ENCODE data around the gene LRCH2.

DNA sequence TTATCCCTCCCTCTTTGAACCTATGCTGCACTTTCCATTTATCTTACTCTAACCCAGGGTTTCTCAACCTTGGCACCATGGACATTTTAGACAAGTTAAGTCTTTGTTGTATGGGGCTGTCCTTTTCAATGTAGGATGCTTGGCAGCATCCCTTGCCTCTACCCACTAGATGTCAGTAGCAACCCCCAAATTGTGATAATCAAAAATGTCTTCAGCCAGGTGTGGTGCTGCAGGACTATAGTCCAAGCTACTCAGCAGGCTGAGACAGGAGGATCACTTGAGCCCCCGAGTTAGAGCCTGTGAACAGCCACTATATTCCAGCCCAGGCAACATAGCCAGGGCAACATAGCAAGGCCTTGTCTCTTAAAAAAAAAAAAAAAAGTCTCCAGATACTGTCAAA lies 7.0 kb downstream of the LRCH2 start:
- no peak for TF ChIP-seq GATA2 (IDR thresholded peaks at IDR 0.05; ENCODE audit: low read depth, low read length)
- no peak for TF ChIP-seq GATA3 (IDR thresholded peaks at IDR 0.05; ENCODE audit: low read depth, low read length)

All from SH-SY5Y (cell line).